ENCODE data around the gene NFYC. TPM values are rescaled to one million over a fixed set of nuclear protein-coding genes. Genes with fewer than 3 reads are reported as not detected.

NFYC gene
- total RNA-seq, 1 donor from 2014 or later = 62.3 TPM

- intact Hi-C loops (cut with DNase I) = no loop called here
- ATAC-seq (no peak), DNase-seq (ENCODE audit: missing footprints) (no peak)
Measured at GRCh38 chr1:40766560-40766959, 75.1 kb downstream of the NFYC start.

DNA sequence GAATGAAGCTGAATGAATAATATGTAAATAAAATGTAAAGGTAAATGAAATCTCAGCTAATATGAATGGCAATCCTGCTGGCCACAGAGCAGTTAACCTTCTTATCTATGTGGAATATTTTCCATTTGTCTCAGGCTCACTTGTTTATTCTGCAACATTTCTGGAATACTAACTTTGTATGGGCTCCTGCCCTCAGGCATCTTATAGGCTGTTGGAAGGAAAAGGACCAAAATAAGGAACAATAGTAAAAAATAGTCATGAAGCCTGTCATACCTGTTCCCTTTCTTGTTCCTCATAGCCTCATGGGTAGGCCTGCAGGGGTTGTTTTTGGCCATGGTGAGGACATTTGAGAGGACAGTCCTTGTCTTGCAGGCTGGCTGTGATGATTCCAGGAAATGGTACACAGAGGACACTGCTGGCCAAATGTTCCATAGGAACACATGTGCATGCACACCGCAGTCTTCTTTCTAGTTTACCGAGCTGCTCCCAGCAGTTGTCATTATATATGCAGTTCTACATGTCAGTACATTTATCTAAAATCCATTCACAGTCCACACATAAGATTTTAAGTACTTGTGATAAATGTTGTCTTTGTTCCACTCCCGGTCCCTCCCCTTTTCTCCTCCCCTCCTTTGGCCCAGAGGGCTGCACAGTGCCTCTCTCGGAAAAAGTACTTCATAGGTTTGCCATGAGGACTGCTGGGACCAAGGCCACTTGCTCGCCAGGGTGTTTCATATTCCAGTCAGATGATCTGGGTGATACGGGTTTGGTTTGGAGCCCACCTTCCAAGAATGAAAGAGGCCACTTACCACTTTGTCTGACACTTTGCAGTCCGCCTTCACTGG, 76.9 kb downstream of the NFYC start:
- no peak for ATAC-seq

GRCh38 chr1:40769815-40770214, 78.3 kb downstream of the NFYC start:
- DNase-seq (ENCODE audit: missing footprints) (no peak), ATAC-seq (peak; percentile 40)
- intact Hi-C loops (cut with DNase I) = loop anchor here (2.0 to 5.0 kb wide), 2 partner anchors 59 to 182 kb away; no protein-coding TSS in a partner anchor

More for the DNA sequence above, 76.9 kb downstream of the NFYC start:
- intact Hi-C loops (cut with DNase I) = loop anchor here (2.0 kb wide), 1 partner anchor 58 kb away; no protein-coding TSS in a partner anchor
- DNase-seq (ENCODE audit: missing footprints) = no peak

DNA sequence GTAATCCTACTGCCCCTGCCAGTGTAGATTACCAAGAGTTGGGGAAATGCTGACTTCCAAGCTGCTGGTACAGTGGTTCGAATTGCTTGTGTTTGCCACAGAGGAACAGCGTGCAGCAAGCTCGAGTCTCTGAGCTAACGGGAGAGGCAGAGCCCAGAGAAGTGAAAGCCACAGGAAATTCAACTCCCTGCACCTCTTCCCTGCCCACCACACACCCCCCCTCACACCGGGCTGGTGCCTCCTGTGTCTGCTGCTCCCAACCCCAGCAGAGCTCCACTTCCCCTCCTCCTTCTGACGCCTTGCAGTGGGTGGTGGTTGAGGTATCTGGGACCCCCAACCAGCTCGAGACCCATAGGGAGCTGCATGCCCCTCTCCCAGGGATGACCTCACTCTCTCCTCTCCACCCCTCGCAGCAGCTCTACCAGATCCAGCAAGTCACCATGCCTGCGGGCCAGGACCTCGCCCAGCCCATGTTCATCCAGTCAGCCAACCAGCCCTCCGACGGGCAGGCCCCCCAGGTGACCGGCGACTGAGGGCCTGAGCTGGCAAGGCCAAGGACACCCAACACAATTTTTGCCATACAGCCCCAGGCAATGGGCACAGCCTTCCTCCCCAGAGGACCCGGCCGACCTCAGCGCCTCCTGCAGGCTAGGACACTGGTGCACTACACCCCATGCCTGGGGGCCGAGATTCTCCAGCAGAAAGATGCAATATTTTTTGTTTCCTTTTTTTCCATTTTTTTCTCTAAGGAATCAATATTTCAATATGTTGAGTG, 79.0 kb downstream of the NFYC start:
- DNase-seq (ENCODE audit: missing footprints) (no peak), ATAC-seq (no peak)
- intact Hi-C loops (cut with DNase I) = loop anchor here (5.0 kb wide), 1 partner anchor 182 kb away; no protein-coding TSS in a partner anchor

GRCh38 chr1:40772146-40772955, 80.8 kb downstream of the NFYC start:
- intact Hi-C loops (cut with DNase I) = loop anchor here (5.0 kb wide), 1 partner anchor 180 kb away; no protein-coding TSS in a partner anchor
- no peak for DNase-seq (ENCODE audit: missing footprints)
- no peak for ATAC-seq

- ATAC-seq (no peak), DNase-seq (ENCODE audit: missing footprints) (no peak)
- intact Hi-C loops (cut with DNase I) = loop anchor here (1.0 to 5.0 kb wide), 2 partner anchors 76 to 178 kb away; no protein-coding TSS in a partner anchor
Measured at GRCh38 chr1:40773748-40774265, 82.3 kb downstream of the NFYC start.

- DNase-seq (ENCODE audit: missing footprints) (peak; percentile 80), ATAC-seq (peak; percentile 56)
- intact Hi-C loops (cut with DNase I) = loop anchor here (1.0 to 5.0 kb wide), 2 partner anchors 76 to 178 kb away; no protein-coding TSS in a partner anchor
Measured at GRCh38 chr1:40774266-40774998, 82.9 kb downstream of the NFYC start.

DNA sequence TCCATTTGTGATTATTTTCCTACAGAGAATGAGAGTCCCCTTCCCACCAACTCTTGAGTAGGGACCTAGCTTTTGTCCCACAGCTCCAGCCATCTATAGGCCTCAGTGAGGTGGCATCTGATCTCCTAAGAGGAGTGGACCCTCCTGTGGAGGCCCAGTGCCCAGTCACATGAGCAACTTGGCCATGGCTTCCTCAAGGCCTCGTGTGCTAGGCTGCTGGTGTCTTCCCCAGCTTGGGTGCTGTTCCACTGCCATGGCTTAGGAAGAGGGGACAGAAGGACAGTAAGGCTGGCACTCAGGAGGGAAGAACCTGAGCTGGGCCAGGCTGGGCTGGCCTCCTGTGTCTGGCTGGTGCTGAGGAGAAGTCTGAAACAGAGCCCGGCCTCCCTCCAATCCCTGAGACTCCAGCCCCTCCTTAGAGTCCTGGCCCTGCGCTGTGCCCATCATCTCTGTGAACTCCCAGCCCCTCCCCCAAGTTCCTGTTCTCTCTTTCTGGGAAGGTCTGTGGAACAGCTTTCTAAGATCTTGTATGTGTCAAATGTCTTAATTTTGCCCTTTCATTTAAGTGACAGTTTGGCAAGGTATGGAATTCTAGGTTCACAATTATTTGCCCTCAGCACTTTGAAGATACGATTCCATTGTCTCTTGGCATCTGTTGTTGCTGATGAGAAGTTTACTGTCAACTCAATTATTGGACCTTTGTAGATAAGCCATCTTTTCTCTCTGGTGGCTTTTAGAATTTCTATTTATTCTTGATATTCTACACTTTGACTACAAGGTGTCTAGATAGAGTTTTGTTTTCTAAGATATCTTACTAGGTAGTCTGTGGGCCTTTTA, 85.0 kb downstream of the NFYC start:
- intact Hi-C loops (cut with DNase I) = no loop called here
- DNase-seq (ENCODE audit: missing footprints) = peak; percentile 3
- ATAC-seq = no peak

- intact Hi-C loops (cut with DNase I) = no loop called here
- ATAC-seq = no peak
- no peak for DNase-seq (ENCODE audit: missing footprints)
Measured at GRCh38 chr1:40777224-40777970, 85.9 kb downstream of the NFYC start.

- ATAC-seq (no peak), DNase-seq (ENCODE audit: missing footprints) (peak; percentile 43)
- intact Hi-C loops (cut with DNase I) = no loop called here
Measured at GRCh38 chr1:40780678-40781607, 89.4 kb downstream of the NFYC start.

DNA sequence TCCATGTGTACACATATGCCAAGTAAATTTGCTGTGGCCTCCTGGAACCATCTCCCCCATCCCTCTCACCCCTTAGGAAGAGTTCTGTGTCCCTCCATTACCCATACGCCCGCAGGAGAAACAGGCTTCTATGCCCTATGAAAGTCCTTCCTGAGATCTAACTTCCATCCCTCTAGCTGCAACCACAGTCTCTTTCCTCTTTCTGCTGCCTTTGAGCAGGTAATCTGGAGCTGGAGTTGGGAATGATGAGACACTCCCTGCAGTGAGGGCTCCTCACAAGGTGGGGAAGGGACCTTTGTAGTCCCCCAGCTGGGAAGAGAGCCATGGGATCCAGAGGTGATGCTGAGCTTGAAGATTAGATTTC, 90.1 kb downstream of the NFYC start:
- intact Hi-C loops (cut with DNase I) = no loop called here
- ATAC-seq = no peak
- no peak for DNase-seq (ENCODE audit: missing footprints)

- intact Hi-C loops (cut with DNase I) = no loop called here
- ATAC-seq = peak; percentile 22
- DNase-seq (ENCODE audit: missing footprints) = peak; percentile 63
Measured at GRCh38 chr1:40782371-40782956, 91.0 kb downstream of the NFYC start.

- DNase-seq (ENCODE audit: missing footprints) = peak; percentile 76
- intact Hi-C loops (cut with DNase I) = no loop called here
- ATAC-seq = peak; percentile 60
Measured at GRCh38 chr1:40783001-40783905, 91.7 kb downstream of the NFYC start, which contains the start of gene KCNQ4. TSS of gene KCNQ4 (plus strand) at chr1:40783787. CDS start at chr1:40784094, 307 bp downstream.
